Activated naive CD4-positive, alpha-beta T cell treated with anti-CD3 and anti-CD28 coated beads for 36 hours (primary cell): ENCODE results near the gene ZNF181. TPM values are rescaled to one million over a fixed set of nuclear protein-coding genes. Genes with fewer than 3 reads are reported as not detected.
"Not testable (repeated sequence)": the region's sequence is repeated elsewhere in the genome, so short reads cannot be mapped to it uniquely, and the experiment has no call there.

Source experiments
- CTCF ChIA-PET: fragments of 350-600 bp; sonication (Branson Sonifier 250); formaldehyde crosslinking; loops from one replicate; lab custom pipeline; 2021; ENCODE audit warnings: antibody characterized with exemption; lab: Charles Lee
- DNase-seq: peaks from one replicate; pipeline ENCODE4 v3.0.0-alpha.2; 2020
- H3K27ac Mint-ChIP-seq: one replicate; pipeline ENCODE4 v1.8.0; 2021; ENCODE audit warnings: mild to moderate bottlenecking, mixed read lengths
- H3K27me3 Mint-ChIP-seq: one replicate; pipeline ENCODE4 v1.8.0; 2021; ENCODE audit warnings: low read depth, mixed read lengths
- H3K36me3 Mint-ChIP-seq: one replicate; pipeline ENCODE4 v1.8.0; 2021; ENCODE audit warnings: low read depth, mixed read lengths
- H3K4me1 Mint-ChIP-seq: one replicate; pipeline ENCODE4 v1.8.0; 2021; ENCODE audit warnings: low read depth, mixed read lengths
- H3K4me3 Mint-ChIP-seq: one replicate; pipeline ENCODE4 v1.8.0; 2021; ENCODE audit warnings: mild to moderate bottlenecking, moderate library complexity, mixed read lengths
- H3K9me3 Mint-ChIP-seq: one replicate; pipeline ENCODE4 v1.8.0; 2021; ENCODE audit warnings: mixed read lengths
- intact Hi-C: fragments of 100-400 bp; cut with micrococcal nuclease; formaldehyde crosslinking; loops from one replicate; pipeline ENCODE4 v1.15.1; 2023
- total RNA-seq, 2 experiments: library from RNA; stranded (reverse); gene quantifications; one replicate each; pipeline ENCODE4 v1.2.3, GENCODE V29; 2021

ZNF181 gene
- total RNA-seq, result 1 to 10 TPM; 4.3 to 4.7 TPM

DNA sequence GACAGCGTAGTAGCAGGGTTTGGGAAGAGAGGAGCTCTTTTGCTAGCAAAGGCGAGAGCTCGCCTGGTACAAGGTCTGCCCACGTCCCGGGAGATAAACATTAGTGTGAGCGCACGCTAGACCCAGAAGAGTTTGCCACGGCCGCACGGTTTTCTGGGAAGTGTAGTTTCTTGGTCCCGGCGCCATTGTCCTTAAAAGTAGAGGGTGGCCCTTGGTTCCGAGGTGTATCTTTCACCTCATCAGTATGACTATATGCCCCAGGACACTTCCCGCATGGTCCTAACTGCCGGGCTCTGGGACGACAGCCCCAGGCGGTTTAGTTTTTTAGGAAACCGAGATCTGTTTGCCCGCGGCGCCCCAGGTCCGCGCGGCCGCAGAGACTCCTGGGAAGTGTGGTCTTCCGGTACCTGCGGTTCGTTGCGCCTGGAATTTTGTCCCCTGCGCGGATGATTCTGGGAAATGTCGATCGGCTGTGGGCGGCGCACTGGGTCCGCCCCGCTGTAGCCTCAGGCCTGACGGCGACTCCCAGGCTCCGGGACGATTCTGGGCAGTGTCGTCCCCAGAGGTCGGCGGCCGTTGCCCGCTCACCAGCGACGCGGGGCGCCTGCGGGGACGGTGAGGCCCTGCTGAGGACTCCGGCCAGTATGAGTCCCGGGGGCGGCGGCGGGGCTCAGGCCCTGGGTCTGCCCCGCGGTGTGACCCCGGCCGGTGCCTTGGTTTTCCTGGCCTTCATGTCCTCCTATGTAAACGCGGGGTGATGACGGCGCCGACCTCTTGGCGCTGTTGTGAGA is at the start of gene ZNF181:
TSS of gene ZNF181 (plus strand) at position 498 of the 791 bp plus-strand sequence. CDS start 795 bp downstream, outside the sequence.
- Mint-ChIP-seq H3K27ac (peak within 1 kb of the TSS; percentile 98), H3K4me3 (peak within 1 kb of the TSS; percentile 89), H3K27me3 (no peaks in the 10 kb centered on the region), H3K9me3 (peaks cover 8% of the 10 kb centered on the region), H3K4me1 (peaks cover 23% of the 10 kb centered on the region), H3K36me3 (peaks cover 25% of the 10 kb centered on the region)
- peak; percentile 89 for DNase-seq
- intact Hi-C loops, result loop anchor here (1.0 to 5.0 kb wide), 4 partner anchors 39 to 193 kb away; partner anchors contain the start of genes SCGB2B2, ZNF30, ZNF302 and ZNF599
- CTCF ChIA-PET, result no interaction called here

DNA sequence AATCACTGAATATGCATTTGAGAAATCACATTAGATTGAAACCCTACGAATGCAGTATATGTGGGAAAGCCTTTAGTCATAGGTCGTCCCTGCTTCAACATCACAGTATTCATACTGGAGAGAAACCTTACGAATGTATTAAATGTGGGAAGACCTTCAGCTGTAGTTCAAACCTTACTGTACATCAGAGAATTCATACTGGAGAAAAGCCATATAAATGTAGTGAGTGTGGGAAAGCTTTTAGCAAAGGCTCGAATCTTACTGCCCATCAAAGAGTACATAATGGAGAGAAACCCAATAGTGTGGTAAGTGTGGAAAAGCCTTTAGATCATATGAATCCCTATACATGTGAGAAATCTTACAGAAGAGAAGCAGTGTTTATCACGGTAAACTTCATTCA is 48.8 kb upstream of the ZNF181 start:
- CTCF ChIA-PET, intact Hi-C loops, H3K27ac Mint-ChIP-seq, H3K27me3 Mint-ChIP-seq, H3K4me3 Mint-ChIP-seq, H3K4me1 Mint-ChIP-seq, DNase-seq: not testable (repeated sequence)
- H3K36me3 Mint-ChIP-seq, result peaks cover 52% of the 10 kb centered on the region
- H3K9me3 Mint-ChIP-seq, result peaks cover 70% of the 10 kb centered on the region

DNA sequence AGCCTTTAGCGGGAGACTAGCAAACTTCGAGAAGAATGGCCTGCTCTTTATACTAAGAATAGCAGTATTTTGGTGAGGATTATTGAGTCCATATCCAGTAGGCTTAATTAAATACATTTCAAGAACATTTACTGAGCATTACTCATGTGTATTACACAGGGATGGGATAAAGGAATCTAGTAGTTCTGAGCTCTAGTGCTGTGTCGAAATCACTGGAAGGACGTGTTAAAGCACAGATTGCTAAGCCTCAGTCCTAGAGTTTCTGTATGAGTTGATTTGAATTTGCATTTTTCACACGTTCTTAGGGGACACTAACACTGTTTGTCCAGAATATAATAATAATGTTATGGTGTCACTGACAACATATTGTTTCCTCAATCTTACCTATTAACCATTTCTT is 47.6 kb upstream of the ZNF181 start:
- no peak for DNase-seq
- Mint-ChIP-seq H3K4me3 (no peak overlapping the region), H3K27ac (no peak overlapping the region), H3K36me3 (peaks cover 41% of the 10 kb centered on the region), H3K9me3 (peaks cover 70% of the 10 kb centered on the region), H3K27me3 (peaks cover 4% of the 10 kb centered on the region), H3K4me1 (no peaks in the 10 kb centered on the region)
- intact Hi-C loops, result no loop called here
- CTCF ChIA-PET, result no interaction called here

DNA sequence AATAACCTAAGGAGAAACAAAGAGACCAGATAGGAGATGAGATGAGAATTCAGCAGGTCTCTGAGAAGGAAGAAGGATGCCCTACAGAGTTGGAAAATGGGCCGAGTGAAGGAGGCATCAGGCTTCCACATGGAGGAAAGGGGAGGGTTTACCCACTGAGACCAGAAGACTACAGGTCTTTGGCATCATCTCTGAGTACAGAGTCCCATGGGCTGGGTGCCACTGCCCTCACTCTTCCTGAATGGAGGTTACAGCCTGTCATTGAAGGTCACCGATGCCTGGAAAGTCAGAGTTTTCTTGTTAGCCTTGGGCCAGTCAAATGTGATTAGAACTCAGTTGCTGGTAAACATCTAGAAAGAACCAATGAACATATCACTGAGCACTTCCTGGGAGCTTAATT is 46.7 kb upstream of the ZNF181 start:
- no peak for DNase-seq
- CTCF ChIA-PET, result interaction anchor here (1.0 kb wide), 1 partner anchor 25 kb away, joined by 3 read pairs; no protein-coding TSS in a partner anchor
- intact Hi-C loops, result no loop called here
- H3K36me3 Mint-ChIP-seq, result peaks cover 32% of the 10 kb centered on the region
- no peak overlapping the region for H3K27ac Mint-ChIP-seq
- peaks cover 8% of the 10 kb centered on the region for H3K27me3 Mint-ChIP-seq
- H3K9me3 Mint-ChIP-seq, result peaks cover 65% of the 10 kb centered on the region
- no peaks in the 10 kb centered on the region for H3K4me1 Mint-ChIP-seq
- no peak overlapping the region for H3K4me3 Mint-ChIP-seq

DNA sequence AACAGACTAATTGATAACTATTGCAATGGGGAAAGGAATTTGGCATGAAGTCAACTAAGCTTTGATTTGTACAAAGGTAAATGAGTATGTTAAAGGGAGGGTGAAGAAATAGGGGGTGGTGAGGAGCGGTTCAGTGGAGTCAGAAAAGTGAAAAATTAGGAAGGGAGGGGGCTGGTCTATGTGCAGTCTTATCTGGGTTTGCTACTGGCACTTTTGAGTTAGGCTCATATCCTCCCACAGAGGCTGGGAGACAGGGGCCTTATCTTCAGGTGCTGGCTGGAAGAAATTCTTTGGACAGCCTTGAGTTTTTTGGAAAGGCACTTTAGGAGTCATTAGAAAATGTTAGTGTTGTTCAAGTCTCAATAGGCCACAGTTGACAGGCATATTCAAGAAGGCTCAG is 45.5 kb upstream of the ZNF181 start:
- DNase-seq, result no peak
- CTCF ChIA-PET, result interaction anchor here (1.0 kb wide), 1 partner anchor 24 kb away, joined by 3 read pairs; no protein-coding TSS in a partner anchor
- intact Hi-C loops, result no loop called here
- Mint-ChIP-seq H3K27ac (no peak overlapping the region), H3K36me3 (peaks cover 24% of the 10 kb centered on the region), H3K27me3 (peaks cover 12% of the 10 kb centered on the region), H3K9me3 (peaks cover 57% of the 10 kb centered on the region), H3K4me1 (no peaks in the 10 kb centered on the region), H3K4me3 (no peak overlapping the region)

DNA sequence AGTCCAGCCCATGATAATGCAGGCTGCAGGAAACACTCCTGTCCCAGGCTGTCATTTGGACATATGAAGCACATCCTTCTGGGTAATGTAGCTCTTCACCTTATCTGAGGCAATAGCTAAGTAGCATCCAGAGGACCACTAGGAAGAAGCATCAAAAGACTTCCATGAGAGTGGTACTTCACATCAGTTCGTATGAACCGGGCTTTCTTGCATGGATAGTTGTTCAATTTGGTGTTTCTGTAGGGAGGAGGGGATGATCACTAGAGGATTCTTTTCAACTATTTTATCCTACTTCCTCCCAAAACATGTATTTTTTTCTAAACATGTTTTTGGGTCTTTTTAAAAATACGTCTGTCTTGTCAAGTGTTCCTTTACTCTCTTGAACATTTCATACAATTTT is 43.7 kb upstream of the ZNF181 start:
- intact Hi-C loops, result no loop called here
- no peak overlapping the region for H3K4me3 Mint-ChIP-seq
- peaks cover 9% of the 10 kb centered on the region for H3K36me3 Mint-ChIP-seq
- no peak for DNase-seq
- CTCF ChIA-PET, result no interaction called here
- H3K9me3 Mint-ChIP-seq, result peaks cover 44% of the 10 kb centered on the region
- no peaks in the 10 kb centered on the region for H3K4me1 Mint-ChIP-seq
- no peak overlapping the region for H3K27ac Mint-ChIP-seq
- peaks cover 17% of the 10 kb centered on the region for H3K27me3 Mint-ChIP-seq

DNA sequence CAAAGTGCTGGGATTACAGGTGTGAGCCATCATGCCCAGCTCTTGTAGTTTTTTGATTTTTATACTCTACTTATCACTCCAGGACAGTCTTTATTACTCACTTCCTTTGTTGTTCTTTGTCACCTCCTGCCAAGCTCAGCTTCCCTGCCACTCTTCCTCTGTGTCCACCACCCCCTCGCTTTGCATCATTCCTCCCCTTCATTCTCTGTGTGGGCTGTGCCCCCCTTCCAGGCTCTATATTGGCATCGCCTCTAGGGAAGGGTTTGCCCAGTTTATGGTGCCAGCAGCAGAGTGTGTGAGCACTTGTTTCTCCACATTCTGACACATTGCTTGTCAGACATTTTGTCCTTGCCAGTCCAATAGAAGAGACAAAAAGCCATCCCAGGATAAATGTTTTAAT is 41.5 kb upstream of the ZNF181 start:
- H3K4me3 Mint-ChIP-seq, result no peak overlapping the region
- H3K9me3 Mint-ChIP-seq, result peaks cover 23% of the 10 kb centered on the region
- no peaks in the 10 kb centered on the region for H3K4me1 Mint-ChIP-seq
- peaks cover 17% of the 10 kb centered on the region for H3K27me3 Mint-ChIP-seq
- DNase-seq, result no peak
- no peak overlapping the region for H3K27ac Mint-ChIP-seq
- intact Hi-C loops, result no loop called here
- CTCF ChIA-PET, result no interaction called here
- H3K36me3 Mint-ChIP-seq, result peaks cover 2% of the 10 kb centered on the region

DNA sequence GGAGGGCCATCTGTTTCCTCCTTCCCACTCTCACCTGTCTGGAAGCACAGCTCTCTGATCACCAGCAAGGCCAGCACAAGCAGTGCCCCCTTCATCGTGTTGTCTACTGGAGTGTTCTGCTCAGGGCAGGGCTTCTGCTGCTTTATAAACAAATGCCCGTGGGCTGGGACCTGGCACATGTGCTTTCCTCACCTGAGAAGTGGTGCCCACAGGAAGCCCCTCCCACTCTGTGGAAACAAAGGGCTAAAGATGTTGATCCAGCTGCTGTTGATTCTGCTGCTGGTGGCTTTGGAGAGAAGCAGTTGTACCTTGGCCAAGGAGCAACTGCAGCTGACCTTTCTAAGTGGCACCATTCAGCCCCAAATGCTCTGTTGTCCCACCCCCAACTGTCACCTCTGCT is 26.4 kb upstream of the ZNF181 start:
- no peak for DNase-seq
- Mint-ChIP-seq H3K9me3 (peaks cover 11% of the 10 kb centered on the region), H3K27me3 (peaks cover 14% of the 10 kb centered on the region), H3K4me3 (no peak overlapping the region), H3K27ac (no peak overlapping the region), H3K36me3 (peaks cover 5% of the 10 kb centered on the region), H3K4me1 (no peaks in the 10 kb centered on the region)
- CTCF ChIA-PET, result interaction anchor here (2.0 kb wide), 1 partner anchor 67 kb away, joined by 4 read pairs; no protein-coding TSS in a partner anchor
- intact Hi-C loops, result no loop called here

DNA sequence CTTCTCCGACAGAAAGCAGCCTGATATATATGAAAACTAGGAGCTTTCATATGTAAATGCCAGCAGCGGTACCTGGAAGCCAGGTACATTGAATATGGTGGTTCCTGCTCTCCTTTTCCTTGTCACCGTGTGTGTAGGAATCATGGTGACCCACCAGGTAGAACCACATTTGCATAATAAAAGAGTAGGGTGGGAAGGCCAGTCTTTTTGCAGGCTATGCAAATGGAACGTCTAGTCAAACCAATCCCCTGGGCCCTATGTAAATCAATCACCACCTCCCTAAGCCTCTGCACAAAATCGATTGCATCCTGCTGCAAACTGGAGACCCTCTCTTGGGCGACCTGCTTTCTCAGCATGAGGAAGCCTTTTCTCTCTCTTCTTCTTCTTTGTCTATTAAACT is 22.2 kb upstream of the ZNF181 start:
- peaks cover 8% of the 10 kb centered on the region for H3K36me3 Mint-ChIP-seq
- H3K27me3 Mint-ChIP-seq, result peaks cover 9% of the 10 kb centered on the region
- H3K4me1 Mint-ChIP-seq, result no peaks in the 10 kb centered on the region
- intact Hi-C loops, result loop anchor here (1.0 kb wide), 3 partner anchors 73 to 211 kb away; no protein-coding TSS in a partner anchor
- H3K27ac Mint-ChIP-seq, result no peak overlapping the region
- CTCF ChIA-PET, result interaction anchor here (0.6 to 5.1 kb wide), 5 partner anchors 14 to 380 kb away, joined by 3 to 67 read pairs (median 4); no protein-coding TSS in a partner anchor
- DNase-seq, result no peak
- H3K9me3 Mint-ChIP-seq, result peaks cover 19% of the 10 kb centered on the region
- H3K4me3 Mint-ChIP-seq, result no peak overlapping the region

DNA sequence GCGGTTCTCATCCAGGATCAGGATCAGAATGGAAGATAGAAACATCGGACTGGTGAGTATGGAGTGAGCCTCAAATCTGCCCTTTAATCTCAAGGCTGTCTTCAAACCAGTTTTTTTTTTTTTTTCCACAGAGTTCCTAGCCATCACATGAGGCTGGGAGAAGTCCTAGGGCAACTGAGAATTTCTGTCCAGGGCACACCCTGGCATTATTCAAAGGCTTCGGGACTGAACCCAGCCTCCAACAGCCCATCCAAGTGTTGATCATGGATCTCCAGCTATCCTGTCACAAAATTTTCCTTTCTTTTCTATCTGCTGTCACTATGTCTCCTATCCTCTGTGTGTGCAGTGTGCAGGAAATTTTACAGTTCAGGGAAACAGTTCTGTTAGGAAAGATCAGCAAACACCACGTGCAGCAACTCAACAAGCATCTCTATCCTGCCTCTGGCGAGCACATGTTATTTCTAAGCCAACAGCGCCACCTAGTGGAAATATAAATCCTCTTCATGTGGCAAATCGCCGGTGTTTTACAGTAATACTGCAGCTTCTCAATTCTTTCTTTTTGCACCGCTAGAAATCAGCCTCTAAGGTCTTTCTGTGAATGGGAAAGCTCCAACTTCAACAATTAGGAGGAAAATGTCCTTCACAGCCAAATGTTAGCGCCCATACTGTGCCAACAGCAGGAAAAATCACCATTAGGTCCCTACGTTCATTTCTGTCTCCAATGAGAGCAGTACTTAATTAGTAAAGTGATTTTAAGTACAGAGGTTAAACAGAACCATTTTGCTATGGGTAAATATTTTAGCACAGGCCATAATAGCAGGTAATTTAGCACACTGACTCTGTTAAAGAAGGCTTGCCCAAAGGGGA is 21.4 kb upstream of the ZNF181 start:
- Mint-ChIP-seq H3K36me3 (peaks cover 8% of the 10 kb centered on the region), H3K27me3 (peaks cover 11% of the 10 kb centered on the region), H3K9me3 (peaks cover 14% of the 10 kb centered on the region), H3K4me3 (no peak overlapping the region), H3K4me1 (no peaks in the 10 kb centered on the region), H3K27ac (no peak overlapping the region)
- CTCF ChIA-PET, result interaction anchor here (0.6 to 5.1 kb wide), 14 partner anchors 14 to 464 kb away, joined by 3 to 67 read pairs (median 3); no protein-coding TSS in a partner anchor
- peak; percentile 74 for DNase-seq
- intact Hi-C loops, result loop anchor here (1.0 kb wide), 3 partner anchors 73 to 211 kb away; no protein-coding TSS in a partner anchor

DNA sequence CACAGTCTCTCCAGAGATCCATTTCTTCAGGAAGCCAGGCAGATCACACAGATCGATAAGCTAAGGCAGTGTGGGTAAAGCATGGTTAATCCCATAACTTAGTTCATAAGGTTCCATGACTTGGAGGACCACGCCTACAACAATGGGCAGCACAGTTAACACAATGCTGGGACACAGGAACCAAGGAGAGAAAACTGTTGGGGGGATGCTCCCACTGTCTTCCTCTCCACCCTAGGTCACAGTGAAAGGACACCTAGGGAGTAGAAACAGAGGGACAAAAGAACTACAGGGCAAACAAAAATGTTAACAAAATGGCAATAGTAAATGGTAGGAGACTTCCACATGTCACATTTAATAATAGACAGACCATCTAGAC is 20.8 kb upstream of the ZNF181 start:
- H3K27ac Mint-ChIP-seq, result no peak overlapping the region
- CTCF ChIA-PET, result interaction anchor here (0.7 to 5.1 kb wide), 8 partner anchors 25 to 216 kb away, joined by 3 to 67 read pairs (median 3); no protein-coding TSS in a partner anchor
- H3K27me3 Mint-ChIP-seq, result peaks cover 12% of the 10 kb centered on the region
- intact Hi-C loops, result no loop called here
- peaks cover 14% of the 10 kb centered on the region for H3K9me3 Mint-ChIP-seq
- peaks cover 8% of the 10 kb centered on the region for H3K36me3 Mint-ChIP-seq
- no peak for DNase-seq
- H3K4me3 Mint-ChIP-seq, result no peak overlapping the region
- no peaks in the 10 kb centered on the region for H3K4me1 Mint-ChIP-seq

DNA sequence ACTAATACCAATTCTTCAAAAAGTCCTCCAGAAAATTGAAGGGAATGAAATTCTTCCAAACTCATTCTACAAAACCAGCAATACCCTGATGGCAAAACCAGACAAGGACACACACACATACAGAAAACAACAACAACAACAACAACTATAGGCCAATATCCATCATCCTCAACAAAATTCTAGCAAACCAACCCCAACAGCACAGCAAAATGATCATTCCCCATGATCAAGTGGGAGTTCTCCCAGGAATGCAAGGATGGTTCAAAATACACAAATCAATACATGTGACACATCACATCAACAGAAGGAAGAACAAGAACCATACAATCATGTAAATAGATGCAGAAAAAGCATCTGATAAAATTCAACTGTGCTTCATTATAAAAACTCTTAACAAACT is 18.7 kb upstream of the ZNF181 start:
- H3K4me3 Mint-ChIP-seq, result no peak overlapping the region
- intact Hi-C loops, result no loop called here
- CTCF ChIA-PET, result interaction anchor here (1.1 kb wide), 1 partner anchor 75 kb away, joined by 3 read pairs; no protein-coding TSS in a partner anchor
- no peaks in the 10 kb centered on the region for H3K4me1 Mint-ChIP-seq
- H3K36me3 Mint-ChIP-seq, result peaks cover 8% of the 10 kb centered on the region
- H3K27ac Mint-ChIP-seq, result no peak overlapping the region
- H3K9me3 Mint-ChIP-seq, result peaks cover 14% of the 10 kb centered on the region
- DNase-seq, result no peak
- peaks cover 12% of the 10 kb centered on the region for H3K27me3 Mint-ChIP-seq
